CD4-positive, alpha-beta memory T cell (primary cell): Measurements from ENCODE around the gene SRP54. TPM values are rescaled to one million over a fixed set of nuclear protein-coding genes. Genes with fewer than 3 reads are reported as not detected.
A peak's percentile ranks its signal among the peaks of the same experiment; 100 is the strongest.

ENCODE experiments used
- CTCF ChIA-PET: fragments of 350-600 bp; sonication (Branson Sonifier 250); formaldehyde crosslinking; loops from one replicate; lab custom pipeline; 2021; ENCODE audit warnings: inconsistent platforms; ENCODE audit not compliant: partially characterized antibody; lab: Charles Lee
- POLR2A ChIA-PET: fragments of 350-600 bp; sonication (Branson Sonifier 250); formaldehyde crosslinking; loops from one replicate; lab custom pipeline; 2021; ENCODE audit not compliant: partially characterized antibody; lab: Charles Lee
- DNase-seq, 5 donors: peaks; one replicate each; pipeline versions ENCODE4 v3.0.0 to v3.0.0-alpha.2; 2020 to 2022; ENCODE audit warnings: mixed read lengths in 1 of 5
- H3K27ac ChIP-seq: one replicate; pipeline ENCODE4 v1.7.0; 2013; ENCODE audit warnings: low read depth, low read length
- H3K27me3 ChIP-seq: 2 replicates; pipeline ENCODE4 v1.7.0; 2013; ENCODE audit warnings: mild to moderate bottlenecking, low read length, moderate library complexity; ENCODE audit not compliant: insufficient read depth
- H3K36me3 ChIP-seq: 2 replicates; pipeline ENCODE4 v1.7.0; 2013; ENCODE audit warnings: mild to moderate bottlenecking, low read length, moderate library complexity; ENCODE audit not compliant: insufficient read depth
- H3K4me1 ChIP-seq: 2 replicates; pipeline ENCODE4 v1.7.0; 2013; ENCODE audit warnings: mild to moderate bottlenecking, low read length, moderate library complexity; ENCODE audit not compliant: insufficient read depth
- H3K4me3 ChIP-seq, 2 donors: one replicate each; pipeline ENCODE4 v1.7.0; 2013; ENCODE audit warnings: low read length in 2 of 2, mild to moderate bottlenecking in 1 of 2
- H3K9me3 ChIP-seq, 2 donors: one replicate each; pipeline ENCODE4 v1.7.0; 2013; ENCODE audit warnings: low read length in 2 of 2, control low read depth in 1 of 2; ENCODE audit not compliant: control insufficient read depth in 1 of 2
- H3K27ac Mint-ChIP-seq, 7 donors: one replicate each; pipeline ENCODE4 v1.8.0; 2020 to 2021; ENCODE audit warnings: mixed read lengths in 7 of 7, mild to moderate bottlenecking in 6 of 7, inconsistent platforms in 3 of 7, moderate library complexity in 3 of 7
- H3K27me3 Mint-ChIP-seq, 2 donors: one replicate each; pipeline ENCODE4 v1.8.0; 2020 to 2021; ENCODE audit warnings: mixed read lengths in 2 of 2
- H3K36me3 Mint-ChIP-seq, 2 donors: one replicate each; pipeline ENCODE4 v1.8.0; 2020 to 2021; ENCODE audit warnings: mixed read lengths in 2 of 2, inconsistent platforms in 1 of 2, mild to moderate bottlenecking in 1 of 2
- H3K4me1 Mint-ChIP-seq, 4 donors: one replicate each; pipeline ENCODE4 v1.8.0; 2020 to 2021; ENCODE audit warnings: mixed read lengths in 4 of 4, mild to moderate bottlenecking in 1 of 4
- H3K4me3 Mint-ChIP-seq, 8 donors: one replicate each; pipeline ENCODE4 v1.8.0; 2020 to 2021; ENCODE audit warnings: mixed read lengths in 8 of 8, mild to moderate bottlenecking in 7 of 8, moderate library complexity in 6 of 8, inconsistent platforms in 3 of 8
- H3K9me3 Mint-ChIP-seq, 8 donors: one replicate each; pipeline ENCODE4 v1.8.0; 2020 to 2021; ENCODE audit warnings: mixed read lengths in 8 of 8, mild to moderate bottlenecking in 5 of 8, inconsistent platforms in 3 of 8, moderate library complexity in 1 of 8
- intact Hi-C: fragments of 100-400 bp; cut with micrococcal nuclease; formaldehyde crosslinking; loops from one replicate; pipeline ENCODE4 v1.15.1; 2023
- polyA plus RNA-seq, 2 donors: library from polyadenylated mRNA; unstranded; fragments of 300-500 nt; fragmentation: Illumina TruSeq; gene quantifications; one replicate each; pipeline ENCODE4 v1.2.3, GENCODE V29; 2021
- total RNA-seq, 2 experiments: library from RNA; stranded (reverse); gene quantifications; one replicate each; pipeline ENCODE4 v1.2.3, GENCODE V29; 2021

SRP54 gene
- total and polyA plus RNA-seq, 4 experiments from 2014 or later = 31.6 to 62.7 (median 54.5) TPM

DNA sequence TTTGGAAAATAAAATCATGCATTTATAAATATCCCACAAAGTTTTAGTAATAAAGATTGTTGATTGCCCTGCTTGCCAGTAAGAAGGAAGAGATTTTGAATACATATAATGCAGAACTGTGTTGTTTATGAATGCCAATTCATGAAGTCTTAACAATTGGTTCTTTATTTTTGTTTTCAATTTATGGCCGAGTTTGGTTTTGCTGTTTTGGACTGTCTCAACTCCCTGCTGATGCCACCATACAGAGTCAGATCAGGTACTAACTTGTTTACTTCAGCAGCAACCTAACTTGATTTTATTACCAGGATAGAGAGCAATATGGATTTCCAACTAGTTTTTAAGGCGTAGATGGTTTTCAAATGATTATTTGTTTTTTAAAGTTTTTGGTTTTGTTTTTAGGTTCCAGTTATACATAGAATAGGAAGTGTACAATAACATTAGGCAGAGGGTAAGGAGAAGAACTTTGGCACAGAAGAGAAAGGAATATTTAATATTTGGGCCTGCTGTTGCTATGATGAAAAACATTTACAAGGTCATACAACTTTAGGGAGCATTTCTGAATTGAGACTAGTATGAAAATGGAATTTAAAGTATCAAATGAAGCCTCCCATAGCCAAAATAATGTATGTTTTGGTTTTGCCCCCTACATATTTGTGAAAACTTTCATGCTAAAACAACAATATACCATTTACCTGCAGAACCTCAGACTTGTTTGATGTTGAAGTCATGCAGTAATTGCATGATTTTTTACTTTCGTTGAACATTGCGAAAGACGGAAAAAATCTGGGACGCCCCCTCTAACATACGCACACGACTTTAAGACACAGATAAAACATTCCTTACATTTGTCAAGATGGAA is 62.4 kb downstream of the SRP54 start:
- intact Hi-C loops = no loop called here
- H3K9me3 Mint-ChIP-seq = peaks cover 0 to 2% (median 0%) of the 10 kb centered on the region in 8 donors
- peaks cover 5 to 22% of the 10 kb centered on the region in 2 donors for H3K36me3 Mint-ChIP-seq
- Histone ChIP-seq H3K9me3 (no peaks in the 10 kb centered on the region), H3K36me3 (no peaks in the 10 kb centered on the region), H3K27me3 (no peaks in the 10 kb centered on the region), H3K4me3 (peak overlapping the region; percentile 50 to 53), H3K27ac (peak overlapping the region; percentile 98), H3K4me1 (peaks cover 24% of the 10 kb centered on the region)
- peak overlapping the region; percentile 95 to 100 (median 99) for H3K27ac Mint-ChIP-seq
- H3K27me3 Mint-ChIP-seq = no peaks in the 10 kb centered on the region
- peak in 1 of 5 donors; percentile 3 for DNase-seq
- H3K4me1 Mint-ChIP-seq = peaks cover 19 to 38% (median 29%) of the 10 kb centered on the region in 4 donors
- H3K4me3 Mint-ChIP-seq = peak overlapping the region; percentile 84 to 100 (median 92)
- ChIA-PET CTCF (interaction anchor here (1.0 to 2.3 kb wide), 6 partner anchors 64 to 372 kb away, joined by 3 to 7 read pairs (median 5); partner anchors contain the start of gene NFKBIA), POLR2A (interaction anchor here (0.6 to 3.5 kb wide), 20 partner anchors 14 to 781 kb away, joined by 3 to 91 read pairs (median 6); partner anchors contain the start of genes BAZ1A, BRMS1L, NFKBIA and PPP2R3C)

DNA sequence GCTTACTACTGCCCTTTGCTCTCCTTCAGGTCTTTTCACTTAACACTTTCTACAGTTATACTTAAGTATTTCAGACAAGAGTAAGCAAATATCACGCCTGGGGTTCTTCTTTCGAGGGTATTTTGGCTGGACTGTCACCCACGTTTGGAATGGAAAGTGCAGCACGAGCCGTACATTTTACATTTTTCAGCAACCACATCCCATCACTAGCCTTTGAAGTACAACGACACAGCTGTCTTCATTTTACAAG is 62.9 kb downstream of the SRP54 start:
- peak overlapping the region; percentile 50 to 53 for H3K4me3 ChIP-seq
- DNase-seq = no peak
- intact Hi-C loops = loop anchor here (1.0 to 2.0 kb wide), 8 partner anchors 63 to 764 kb away; partner anchors contain the start of genes NFKBIA, PRORP, PSMA6 and RALGAPA1
- peak overlapping the region; percentile 84 to 100 (median 92) for H3K4me3 Mint-ChIP-seq
- H3K27ac ChIP-seq = peak overlapping the region; percentile 98
- ChIA-PET CTCF (interaction anchor here (1.0 to 2.3 kb wide), 6 partner anchors 65 to 373 kb away, joined by 3 to 7 read pairs (median 5); partner anchors contain the start of gene NFKBIA), POLR2A (interaction anchor here (0.6 to 3.5 kb wide), 24 partner anchors 9 to 781 kb away, joined by 3 to 91 read pairs (median 4); partner anchors contain the start of genes BAZ1A, BRMS1L, NFKBIA and PPP2R3C)
- peaks cover 5 to 26% of the 10 kb centered on the region in 2 donors for H3K36me3 Mint-ChIP-seq
- H3K9me3 Mint-ChIP-seq = peaks cover 0 to 2% (median 0%) of the 10 kb centered on the region in 8 donors
- H3K27me3 Mint-ChIP-seq = no peaks in the 10 kb centered on the region
- peaks cover 24% of the 10 kb centered on the region for H3K4me1 ChIP-seq
- H3K36me3 ChIP-seq = no peaks in the 10 kb centered on the region
- H3K9me3 ChIP-seq = no peaks in the 10 kb centered on the region
- no peaks in the 10 kb centered on the region for H3K27me3 ChIP-seq
- H3K4me1 Mint-ChIP-seq = peaks cover 19 to 38% (median 30%) of the 10 kb centered on the region in 4 donors
- peak overlapping the region; percentile 95 to 100 (median 99) for H3K27ac Mint-ChIP-seq

DNA sequence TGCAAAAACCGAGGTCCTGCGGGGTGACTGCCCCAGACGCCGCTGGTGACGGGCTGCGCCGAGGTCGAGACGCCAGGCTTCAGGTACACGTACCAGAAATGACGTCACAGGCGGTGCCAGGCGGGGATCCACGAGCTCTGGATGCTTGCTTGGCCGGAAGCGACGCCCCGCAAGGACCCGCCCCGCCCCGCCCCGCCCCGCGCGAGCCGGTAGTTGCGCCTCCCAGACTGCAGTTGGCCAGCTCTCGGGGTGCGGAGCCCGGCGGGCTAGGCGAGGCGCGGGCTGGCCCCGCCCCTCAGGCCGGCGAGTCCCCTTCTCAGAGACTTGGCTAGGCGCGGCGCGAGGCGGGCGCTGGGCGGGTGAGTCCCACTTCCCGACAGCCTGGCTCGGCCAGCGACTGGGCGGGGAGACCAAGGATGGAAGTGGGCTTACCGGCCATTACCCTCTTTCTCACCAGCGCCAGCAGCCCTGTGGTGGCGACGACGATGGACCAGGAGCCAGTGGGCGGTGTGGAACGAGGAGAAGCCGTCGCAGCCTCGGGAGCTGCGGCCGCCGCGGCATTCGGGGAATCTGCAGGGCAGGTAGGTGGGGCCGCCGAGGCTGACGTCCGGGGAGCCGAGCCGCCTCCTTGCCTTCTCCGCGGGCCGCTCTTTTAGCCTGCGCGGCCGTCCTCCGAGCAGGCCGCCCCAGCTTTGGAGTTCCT is 63.4 kb downstream of the SRP54 start, which contains the start of gene FAM177A1:
Gene FAM177A1 (plus strand): TSS at position 225 of the 703 bp plus-strand sequence. CDS start 192 bp downstream, at position 417.
- CTCF ChIA-PET = interaction anchor here (1.0 to 2.3 kb wide), 6 partner anchors 65 to 373 kb away, joined by 3 to 7 read pairs (median 5); partner anchors contain the start of gene NFKBIA
- intact Hi-C loops = loop anchor here (1.0 to 2.0 kb wide), 8 partner anchors 64 to 763 kb away; partner anchors contain the start of genes NFKBIA, PRORP, PSMA6 and RALGAPA1
- Histone ChIP-seq H3K36me3 (no peaks in the 10 kb centered on the region), H3K27me3 (no peaks in the 10 kb centered on the region), H3K27ac (peak within 1 kb of the TSS; percentile 98), H3K4me1 (peaks cover 24% of the 10 kb centered on the region), H3K4me3 (peak within 1 kb of the TSS; percentile 76 to 92), H3K9me3 (no peaks in the 10 kb centered on the region)
- Mint-ChIP-seq H3K27me3 (no peaks in the 10 kb centered on the region), H3K9me3 (peaks cover 0 to 2% (median 0%) of the 10 kb centered on the region in 8 donors), H3K27ac (peak within 1 kb of the TSS; percentile 95 to 100 (median 99)), H3K4me1 (peaks cover 19 to 38% (median 30%) of the 10 kb centered on the region in 4 donors), H3K36me3 (peaks cover 5 to 27% of the 10 kb centered on the region in 2 donors), H3K4me3 (peak within 1 kb of the TSS; percentile 87 to 100 (median 96))
- POLR2A ChIA-PET = interaction anchor here (0.6 to 3.5 kb wide), 28 partner anchors 10 to 780 kb away, joined by 3 to 91 read pairs (median 4); partner anchors contain the start of genes BAZ1A, BRMS1L, NFKBIA and PPP2R3C
- DNase-seq = peak; percentile 98 to 100 (median 99)

DNA sequence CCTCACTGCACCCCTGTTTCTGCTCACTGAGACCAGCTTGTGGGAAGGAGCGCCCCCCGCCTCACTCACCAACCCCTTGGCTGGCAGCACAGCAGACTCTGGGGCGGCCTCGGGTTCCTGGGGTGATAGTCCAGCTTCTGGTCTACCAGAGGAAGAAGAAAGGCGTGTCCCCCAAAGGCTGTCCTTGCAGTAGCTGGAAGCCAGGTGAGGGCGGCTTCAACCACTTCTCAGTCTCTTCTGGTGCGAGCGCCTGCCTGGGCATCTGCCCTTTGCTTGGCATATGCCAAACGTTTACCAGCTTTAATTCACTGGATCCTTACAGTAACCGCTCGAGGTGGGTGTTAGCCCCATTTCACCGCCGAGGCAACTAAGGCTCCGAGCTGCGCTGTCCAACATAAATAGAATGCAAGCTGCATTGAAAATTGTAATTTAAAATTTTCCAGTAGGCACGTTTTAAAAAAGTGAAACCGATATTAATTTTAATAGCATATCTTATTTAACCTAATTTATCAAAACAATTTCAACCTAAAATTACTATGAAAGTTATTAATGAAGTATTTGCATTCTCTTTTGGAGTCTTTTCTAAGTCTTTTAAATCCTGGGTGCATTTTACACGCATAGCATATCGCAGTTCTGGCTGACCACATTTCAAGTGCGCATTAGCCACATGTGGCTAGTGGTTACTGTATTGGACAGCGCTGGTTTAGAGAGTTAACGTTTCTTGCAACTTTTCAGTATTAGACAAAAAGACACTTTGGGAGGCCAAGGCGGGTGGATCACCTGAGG is 64.2 kb downstream of the SRP54 start:
- H3K27ac Mint-ChIP-seq = peak overlapping the region; percentile 95 to 100 (median 98)
- H3K4me1 ChIP-seq = peaks cover 24% of the 10 kb centered on the region
- peaks cover 0 to 2% (median 0%) of the 10 kb centered on the region in 8 donors for H3K9me3 Mint-ChIP-seq
- peaks cover 9 to 31% of the 10 kb centered on the region in 2 donors for H3K36me3 Mint-ChIP-seq
- H3K4me1 Mint-ChIP-seq = peaks cover 19 to 38% (median 32%) of the 10 kb centered on the region in 4 donors
- peak in 3 of 5 donors; percentile 53 to 70 (median 60) for DNase-seq
- H3K4me3 Mint-ChIP-seq = peak overlapping the region; percentile 87 to 98 (median 96)
- H3K9me3 ChIP-seq = no peaks in the 10 kb centered on the region
- peak overlapping the region; percentile 76 to 92 for H3K4me3 ChIP-seq
- no peaks in the 10 kb centered on the region for H3K27me3 ChIP-seq
- H3K27ac ChIP-seq = peak overlapping the region; percentile 98
- H3K27me3 Mint-ChIP-seq = no peaks in the 10 kb centered on the region
- H3K36me3 ChIP-seq = no peaks in the 10 kb centered on the region
- CTCF ChIA-PET = interaction anchor here (1.0 to 2.3 kb wide), 6 partner anchors 18 to 374 kb away, joined by 3 to 7 read pairs (median 5); partner anchors contain the start of gene NFKBIA
- intact Hi-C loops = loop anchor here (1.0 to 2.0 kb wide), 8 partner anchors 65 to 762 kb away; partner anchors contain the start of genes NFKBIA, PRORP, PSMA6 and RALGAPA1
- POLR2A ChIA-PET = interaction anchor here (0.7 to 3.5 kb wide), 21 partner anchors 10 to 510 kb away, joined by 3 to 91 read pairs (median 5); partner anchors contain the start of genes BAZ1A, NFKBIA, PPP2R3C and PRORP

DNA sequence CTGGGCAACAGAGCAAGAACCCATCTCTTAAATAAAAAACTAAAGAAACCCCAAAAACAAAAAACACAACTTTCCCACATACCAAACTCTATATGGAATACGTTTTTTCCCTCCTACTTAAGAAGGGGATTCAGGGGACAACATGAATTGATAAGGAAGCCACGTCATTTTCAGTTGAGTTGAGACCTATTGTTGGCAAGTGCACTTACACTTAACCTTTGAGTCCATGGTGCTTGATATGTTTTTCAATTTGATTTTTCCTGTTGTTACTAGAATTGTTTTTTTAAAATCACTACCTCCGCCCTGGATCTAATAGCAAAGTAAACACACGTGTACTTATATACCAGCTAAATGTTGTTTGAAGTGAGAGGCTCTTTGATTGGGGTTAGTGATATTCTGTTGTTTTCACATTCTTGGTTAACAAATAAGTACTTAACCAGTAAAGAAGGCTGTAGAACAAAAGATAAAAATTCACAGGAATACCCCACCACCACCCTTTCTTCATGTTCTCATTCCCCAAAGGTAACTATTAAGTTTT is 65.3 kb downstream of the SRP54 start:
- Histone ChIP-seq H3K27ac (no peak overlapping the region), H3K4me1 (peaks cover 24% of the 10 kb centered on the region), H3K4me3 (no peak overlapping the region), H3K27me3 (no peaks in the 10 kb centered on the region), H3K36me3 (no peaks in the 10 kb centered on the region), H3K9me3 (no peaks in the 10 kb centered on the region)
- peak overlapping the region; percentile 87 to 98 (median 96) for H3K4me3 Mint-ChIP-seq
- ChIA-PET CTCF (interaction anchor here (1.0 kb wide), 1 partner anchor 17 kb away, joined by 5 read pairs; no protein-coding TSS in a partner anchor), POLR2A (interaction anchor here (3.1 to 3.5 kb wide), 3 partner anchors 66 to 355 kb away, joined by 58 to 91 read pairs (median 58); partner anchors contain the start of genes NFKBIA, PPP2R3C, PRORP and SRP54)
- DNase-seq = no peak
- peak overlapping the region; percentile 83 to 100 (median 95) for H3K27ac Mint-ChIP-seq
- intact Hi-C loops = loop anchor here (2.0 kb wide), 2 partner anchors 117 to 419 kb away; no protein-coding TSS in a partner anchor
- H3K36me3 Mint-ChIP-seq = peaks cover 10 to 37% of the 10 kb centered on the region in 2 donors
- H3K27me3 Mint-ChIP-seq = no peaks in the 10 kb centered on the region
- peaks cover 19 to 38% (median 32%) of the 10 kb centered on the region in 4 donors for H3K4me1 Mint-ChIP-seq
- peaks cover 0 to 2% (median 0%) of the 10 kb centered on the region in 8 donors for H3K9me3 Mint-ChIP-seq
